ENCODE results near the gene DNMT3A.

DNMT3A gene

DNA sequence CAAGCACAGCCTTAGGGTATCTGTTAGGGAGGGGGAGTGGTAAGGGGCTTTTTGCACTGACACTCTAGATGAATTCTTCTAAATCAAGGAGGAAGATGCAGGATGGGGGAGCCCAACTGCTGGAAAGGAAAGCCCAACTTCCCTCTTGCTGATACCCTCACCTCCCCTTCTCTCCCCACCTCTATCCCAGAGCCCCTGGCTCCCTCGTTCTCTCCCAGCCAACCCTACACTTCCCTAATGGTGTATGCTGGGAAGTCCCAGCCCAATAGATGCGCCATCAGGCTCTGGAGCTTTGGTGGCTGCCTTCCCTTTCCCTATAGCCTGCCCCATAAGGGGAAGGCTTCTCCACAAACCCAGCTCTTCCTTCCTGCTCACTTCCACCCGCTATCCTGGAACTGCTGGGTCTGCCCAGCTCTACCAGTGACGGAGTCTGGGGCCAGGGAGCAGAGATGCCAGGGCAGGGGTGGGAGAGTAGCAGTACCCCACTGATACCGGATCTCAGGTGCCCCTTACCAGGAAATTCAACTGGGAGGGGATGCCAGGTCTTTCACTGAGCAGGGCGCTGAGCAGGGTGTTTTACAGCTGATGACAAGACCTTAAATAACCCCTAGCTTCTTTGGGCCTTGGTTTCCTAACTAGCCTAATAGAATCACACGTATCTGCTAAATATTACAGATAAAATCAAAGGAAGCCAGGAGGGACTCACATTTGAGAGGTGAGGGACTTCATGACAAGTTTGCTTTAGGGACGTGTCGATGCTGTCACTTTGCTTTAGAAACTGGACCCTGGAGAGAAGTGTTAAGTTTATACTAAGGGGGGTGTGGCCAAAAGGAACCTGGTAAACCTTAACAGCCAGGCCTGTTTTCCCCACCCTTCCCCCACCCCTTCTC, 82.6 kb downstream of the DNMT3A start:
- DNase-seq (ENCODE audit: low read depth in 2 of 2), result no peak

DNA sequence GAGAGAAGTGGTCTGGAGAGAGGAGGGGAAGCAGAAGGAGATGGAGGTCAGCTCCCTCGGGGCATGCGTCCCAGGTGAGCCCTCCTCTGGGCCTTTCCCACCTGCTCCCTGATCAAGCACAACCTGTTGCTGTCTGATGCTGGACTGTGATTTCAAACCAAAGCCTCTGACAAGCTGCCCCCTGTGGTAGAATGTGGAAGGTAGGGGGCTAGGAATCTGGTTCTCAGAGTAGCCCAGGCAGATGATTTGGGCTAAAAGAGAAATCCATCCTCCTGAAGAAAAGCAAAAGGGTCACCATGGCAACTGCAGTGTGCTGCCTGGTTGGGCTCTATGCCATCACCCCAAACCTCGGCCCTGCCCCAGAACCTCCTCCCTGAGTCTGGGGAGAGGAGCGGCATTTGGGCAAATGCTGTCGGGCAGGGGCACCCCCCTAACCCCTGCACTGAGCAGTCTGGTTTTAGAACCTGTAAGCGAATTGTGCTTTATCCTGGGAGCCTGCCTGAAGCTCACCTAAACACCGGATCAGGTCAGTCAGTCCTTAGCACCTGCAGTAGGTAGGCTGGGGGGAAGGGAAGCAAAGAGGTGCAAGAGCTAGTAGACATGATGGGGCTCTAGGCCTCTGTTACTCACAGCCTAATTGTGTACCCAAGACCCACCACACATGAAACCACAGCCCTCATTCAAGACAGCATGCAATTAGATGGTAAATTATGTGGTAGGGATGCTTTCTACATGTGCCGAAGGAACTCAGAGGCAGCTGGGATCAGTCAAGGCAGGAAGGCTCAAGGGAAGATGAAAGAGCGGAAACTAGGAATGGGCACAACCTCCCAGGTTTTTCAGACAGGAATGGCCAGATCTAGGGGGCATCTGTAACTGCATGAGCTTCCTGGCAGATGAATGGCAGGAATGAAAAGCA, 83.5 kb downstream of the DNMT3A start:
- DNase-seq (ENCODE audit: low read depth in 2 of 2), result no peak

DNA sequence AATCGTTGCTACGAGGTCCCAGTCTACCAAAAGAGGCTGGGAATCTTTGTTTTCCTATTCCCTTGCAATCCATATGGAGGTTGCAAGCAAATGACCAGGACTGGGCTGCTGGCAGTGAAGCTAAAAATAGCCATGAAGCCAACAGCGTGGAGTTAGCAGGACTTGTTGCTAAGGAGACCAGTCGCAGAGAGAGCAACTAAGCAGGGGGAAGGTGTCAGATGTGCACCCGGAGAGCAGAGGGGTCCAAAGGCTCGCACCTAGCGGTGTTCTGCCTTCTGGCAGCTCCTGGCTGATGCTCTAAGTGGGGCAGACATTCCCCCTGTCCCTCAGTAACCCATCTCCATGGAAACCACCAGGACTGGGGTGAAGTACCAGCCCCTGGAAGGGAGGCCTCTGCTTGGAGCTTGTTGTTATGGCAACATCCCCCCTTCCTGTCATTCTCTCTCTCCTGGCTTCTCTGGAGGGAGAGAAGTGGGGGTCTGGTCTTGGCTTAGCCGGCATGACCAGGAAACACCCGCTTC, 84.6 kb downstream of the DNMT3A start:
- DNase-seq (ENCODE audit: low read depth in 2 of 2), result no peak

DNA sequence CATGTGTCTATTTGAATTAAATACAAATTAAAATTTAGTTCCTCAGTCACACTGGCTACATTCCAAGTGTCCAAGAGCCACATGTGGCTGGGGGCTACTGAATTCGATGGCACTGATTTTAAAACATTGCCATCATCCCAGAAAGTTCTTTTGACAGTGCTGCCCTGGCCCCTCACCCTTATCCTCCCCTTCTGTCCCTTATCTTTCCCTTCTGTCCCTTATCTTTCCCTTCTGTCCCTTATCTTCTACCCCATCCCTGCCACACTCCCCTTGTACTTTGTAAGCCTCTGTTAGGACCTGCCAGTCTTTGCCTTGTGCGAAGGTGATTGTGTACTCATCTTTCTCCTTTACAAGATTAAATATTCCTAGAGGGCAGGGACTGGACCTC, 85.2 kb downstream of the DNMT3A start:
- no peak for DNase-seq (ENCODE audit: low read depth in 2 of 2)

DNA sequence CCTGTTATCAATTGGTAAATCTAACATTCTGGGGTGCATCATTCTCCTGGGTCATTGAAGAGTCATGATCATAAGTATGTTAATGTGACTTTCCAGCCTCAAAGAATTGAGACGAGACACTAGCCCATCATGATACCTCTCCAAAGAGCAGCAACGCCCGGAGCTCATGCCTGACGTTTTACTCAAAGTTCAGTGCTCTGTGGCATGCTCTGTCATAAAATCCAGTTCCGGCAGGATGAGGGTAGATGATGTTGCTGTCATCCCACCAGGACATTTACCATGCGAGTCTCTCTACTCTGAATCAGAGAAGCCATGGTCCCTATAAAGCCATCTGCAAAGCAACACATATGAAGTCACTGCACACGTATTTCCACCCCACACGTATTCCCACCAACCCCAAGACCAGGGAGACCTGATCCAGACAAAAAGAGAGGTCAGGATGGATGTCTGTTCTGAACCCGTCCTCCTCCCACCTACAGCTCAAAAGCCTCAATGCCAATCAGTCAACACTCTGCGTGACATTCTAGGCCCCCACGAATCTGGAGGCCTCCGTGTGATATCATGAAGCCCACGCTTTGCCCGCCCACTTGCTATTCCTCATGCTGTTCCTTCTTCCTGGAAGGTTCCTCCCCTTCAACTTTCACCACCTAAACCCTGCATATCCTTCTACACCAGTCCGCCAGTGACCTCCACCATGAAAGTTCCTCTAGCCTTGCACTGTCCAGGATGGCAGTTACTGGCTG, 85.8 kb downstream of the DNMT3A start:
- DNase-seq (ENCODE audit: low read depth in 2 of 2), result no peak

DNA sequence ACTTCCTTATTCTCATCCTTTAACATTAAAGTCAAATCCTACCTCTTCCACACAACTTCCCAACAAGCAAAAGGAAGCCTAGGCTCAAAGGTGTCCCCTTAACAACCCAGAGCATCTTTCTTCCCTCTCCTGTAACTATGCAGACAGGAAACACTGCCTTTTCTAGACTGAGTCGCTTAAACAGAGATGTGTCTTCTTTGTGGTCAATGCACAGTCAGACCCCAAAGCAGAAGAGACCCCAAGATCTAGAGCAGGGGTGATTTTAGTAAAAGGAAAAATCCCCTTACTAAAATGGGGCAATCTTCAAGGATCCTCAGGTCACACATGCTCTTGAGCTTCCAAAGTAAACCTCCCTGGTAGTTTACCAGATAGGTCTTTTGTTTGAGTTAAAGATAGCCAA, 86.8 kb downstream of the DNMT3A start:
- DNase-seq (ENCODE audit: low read depth in 2 of 2), result no peak

DNA sequence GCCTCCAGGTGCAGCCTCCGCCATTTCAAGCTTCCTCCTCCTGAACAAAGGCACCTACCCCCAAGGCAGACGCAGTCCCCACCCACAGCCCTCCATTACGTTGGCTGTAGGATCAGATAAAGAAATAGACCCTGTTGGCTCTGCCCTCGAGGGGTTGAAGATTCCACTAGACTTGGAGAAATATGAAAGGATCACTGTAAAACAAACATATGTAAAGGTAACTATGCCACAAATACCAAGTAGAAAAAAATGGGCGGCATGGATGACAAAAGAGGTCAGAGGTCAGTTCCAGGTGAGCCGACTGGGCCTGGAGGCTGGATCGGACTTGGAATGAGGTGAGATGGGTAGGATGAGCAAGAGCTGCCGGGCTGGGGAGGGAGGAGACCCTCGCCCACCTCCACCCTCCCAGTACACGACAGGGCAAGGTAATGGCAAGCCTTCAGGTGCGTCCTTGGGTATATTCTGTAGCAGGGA, 88.5 kb downstream of the DNMT3A start:
- no peak for DNase-seq (ENCODE audit: low read depth in 2 of 2)

DNA sequence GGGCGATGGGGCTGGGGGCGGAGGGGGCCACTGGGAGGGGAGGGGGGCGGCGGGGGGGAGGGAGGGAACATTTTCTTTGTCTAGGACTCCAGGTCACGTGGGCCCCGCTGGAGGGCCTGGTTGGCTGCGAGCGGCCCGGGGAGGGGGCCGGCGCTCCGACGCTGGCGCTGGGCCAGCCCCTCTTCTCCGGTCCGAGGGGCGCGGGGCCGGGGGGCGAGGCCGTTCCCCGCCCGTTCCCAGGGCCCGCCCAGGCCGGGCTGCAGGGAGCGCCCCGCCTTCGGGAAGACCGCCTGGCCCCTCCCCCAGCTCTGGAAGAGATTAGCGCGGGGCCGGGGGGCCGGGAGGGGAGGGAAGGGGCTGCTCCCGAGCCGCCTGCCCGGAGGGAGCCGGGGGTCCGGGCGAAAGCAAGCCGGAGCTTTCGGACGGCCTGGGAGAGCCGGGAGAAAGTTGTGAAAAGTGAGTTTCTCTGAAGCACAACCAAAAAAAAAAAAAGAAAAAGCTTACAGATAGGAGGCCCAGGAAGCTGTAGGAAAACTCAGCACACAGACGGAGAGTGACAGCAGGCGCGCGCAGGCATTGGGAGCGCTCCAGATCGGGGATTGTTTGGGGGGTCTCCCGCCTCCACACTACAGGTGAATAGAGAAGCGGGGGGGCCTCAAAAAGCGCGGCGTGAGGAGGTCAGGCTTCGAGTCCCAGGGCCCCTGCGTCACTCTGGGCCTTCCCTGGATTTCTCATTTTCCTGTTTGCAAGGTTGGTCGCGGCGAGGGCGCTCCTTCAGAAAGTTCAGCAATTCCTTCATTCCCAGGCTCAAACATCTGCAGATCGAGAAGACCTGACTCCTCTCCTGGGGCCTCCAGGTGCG, 89.2 kb downstream of the DNMT3A start:
- DNase-seq (ENCODE audit: low read depth in 2 of 2), result peak in 1 of 2 donors; percentile 38

DNA sequence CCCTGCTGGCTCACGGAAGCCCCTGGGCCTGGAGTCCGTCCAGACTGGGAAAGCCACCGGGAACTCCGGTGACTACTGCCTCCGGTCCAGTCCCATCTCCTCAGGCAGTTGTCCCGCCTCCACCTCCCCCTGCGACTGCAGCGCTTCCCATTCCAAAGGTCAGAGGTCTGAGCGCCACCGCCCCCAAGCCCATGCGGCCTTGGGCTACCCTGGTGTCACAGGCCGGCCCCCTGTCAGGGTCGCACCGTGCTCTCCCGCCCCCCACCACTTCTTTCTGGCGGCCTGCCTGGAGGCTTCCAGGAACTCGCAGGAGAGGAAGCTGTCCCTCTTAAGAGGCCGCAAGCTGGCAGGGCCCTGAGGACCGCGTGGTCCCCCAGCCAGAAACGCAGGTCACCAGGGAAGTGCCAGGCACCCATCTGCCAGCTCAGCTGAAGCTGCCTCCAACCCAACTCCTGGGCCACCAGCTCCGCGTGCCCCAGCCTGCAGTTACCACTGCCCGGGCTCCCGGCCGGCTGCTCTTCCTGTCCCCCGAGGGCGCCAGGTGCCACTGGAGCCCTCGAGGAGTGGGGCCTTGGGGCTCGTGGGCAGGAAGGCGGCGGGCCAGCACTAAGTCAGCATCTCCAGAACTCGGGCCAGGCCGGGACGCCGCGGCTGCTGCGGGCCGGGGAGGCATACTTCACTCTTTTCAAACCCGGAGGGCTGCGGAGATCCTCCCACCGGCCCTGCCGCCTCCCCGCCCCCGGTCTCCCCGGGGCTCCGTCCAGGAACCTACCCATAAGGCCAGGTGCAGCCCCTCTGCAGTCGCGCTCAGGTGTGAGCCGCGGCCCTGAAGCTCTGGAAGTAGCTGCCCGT, 90.1 kb downstream of the DNMT3A start:
- peak in 1 of 2 donors; percentile 16 for DNase-seq (ENCODE audit: low read depth in 2 of 2)

DNA sequence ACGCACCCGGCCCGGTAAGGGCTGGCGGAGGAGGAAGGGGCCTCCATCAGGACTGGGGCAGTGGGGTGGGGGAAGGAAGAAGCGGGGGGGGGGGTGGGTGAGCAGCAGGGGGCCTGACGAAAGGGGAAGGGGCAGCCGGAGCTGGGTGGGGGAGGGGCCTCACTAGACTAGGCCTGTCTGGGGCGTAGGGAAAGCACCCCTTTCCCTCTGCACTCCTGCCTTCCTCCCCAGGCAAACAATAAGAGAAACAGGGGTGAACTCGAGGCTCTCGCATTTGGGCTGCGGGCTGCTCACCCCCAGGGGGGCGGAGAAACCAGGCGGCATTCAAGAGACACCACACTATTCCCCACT, 90.7 kb downstream of the DNMT3A start:
- DNase-seq (ENCODE audit: low read depth in 2 of 2), result no peak

DNA sequence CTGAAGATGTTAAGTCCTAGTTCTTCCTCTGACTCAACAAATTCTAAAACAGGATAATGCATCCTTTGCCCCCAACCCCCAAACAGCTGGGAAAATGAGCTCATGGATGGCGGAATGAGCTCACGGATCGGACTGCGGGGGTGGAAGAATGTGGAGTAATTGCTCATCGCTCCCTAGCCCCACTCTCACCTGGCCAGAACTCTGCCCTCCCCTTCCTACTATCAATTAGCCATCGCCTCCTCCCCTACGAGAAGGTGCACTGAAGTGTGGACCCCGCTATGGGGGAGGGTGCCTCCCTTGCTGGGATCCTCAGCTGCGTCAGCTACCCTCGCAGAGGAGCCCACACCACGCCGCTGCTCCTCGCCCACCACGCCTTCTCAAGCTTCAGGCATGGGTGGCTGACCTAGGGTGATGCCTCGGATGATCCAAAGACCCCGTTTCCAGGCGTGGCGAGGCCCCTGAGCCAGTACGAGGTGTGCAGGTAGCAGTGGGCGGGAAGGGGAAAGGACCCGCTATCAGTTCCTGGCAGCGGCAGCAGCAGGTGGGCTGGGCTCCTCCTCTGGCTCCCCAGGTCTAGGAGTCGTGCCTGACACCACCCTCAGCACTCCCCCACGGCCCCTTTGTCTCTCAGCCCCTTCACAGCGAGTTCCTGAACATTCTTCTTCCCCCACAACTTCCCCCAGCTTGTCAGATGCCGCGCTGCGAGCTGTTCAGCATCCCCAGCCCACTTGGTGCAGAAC, 91.2 kb downstream of the DNMT3A start:
- peak in 1 of 2 donors; percentile 15 for DNase-seq (ENCODE audit: low read depth in 2 of 2)

DNA sequence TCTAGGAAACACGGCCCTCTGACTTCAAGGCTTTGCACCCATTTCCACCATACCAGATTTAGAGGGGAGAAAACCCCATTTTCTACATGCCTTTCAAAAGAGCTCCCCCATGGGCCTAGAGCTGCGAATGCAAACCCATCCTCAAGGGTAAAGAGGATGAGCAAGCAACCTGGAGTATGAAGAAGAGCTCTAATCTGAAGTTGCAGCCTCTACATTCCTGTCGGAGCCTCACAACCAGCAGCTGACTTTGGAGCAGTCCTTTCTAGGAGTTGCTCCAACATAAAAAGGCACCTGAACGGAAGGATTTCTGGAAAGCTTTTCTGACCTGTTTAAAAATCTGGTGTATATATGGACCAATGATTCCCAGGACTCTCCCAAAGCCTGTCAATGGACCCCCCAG, 91.9 kb downstream of the DNMT3A start:
- no peak for DNase-seq (ENCODE audit: low read depth in 2 of 2)

DNA sequence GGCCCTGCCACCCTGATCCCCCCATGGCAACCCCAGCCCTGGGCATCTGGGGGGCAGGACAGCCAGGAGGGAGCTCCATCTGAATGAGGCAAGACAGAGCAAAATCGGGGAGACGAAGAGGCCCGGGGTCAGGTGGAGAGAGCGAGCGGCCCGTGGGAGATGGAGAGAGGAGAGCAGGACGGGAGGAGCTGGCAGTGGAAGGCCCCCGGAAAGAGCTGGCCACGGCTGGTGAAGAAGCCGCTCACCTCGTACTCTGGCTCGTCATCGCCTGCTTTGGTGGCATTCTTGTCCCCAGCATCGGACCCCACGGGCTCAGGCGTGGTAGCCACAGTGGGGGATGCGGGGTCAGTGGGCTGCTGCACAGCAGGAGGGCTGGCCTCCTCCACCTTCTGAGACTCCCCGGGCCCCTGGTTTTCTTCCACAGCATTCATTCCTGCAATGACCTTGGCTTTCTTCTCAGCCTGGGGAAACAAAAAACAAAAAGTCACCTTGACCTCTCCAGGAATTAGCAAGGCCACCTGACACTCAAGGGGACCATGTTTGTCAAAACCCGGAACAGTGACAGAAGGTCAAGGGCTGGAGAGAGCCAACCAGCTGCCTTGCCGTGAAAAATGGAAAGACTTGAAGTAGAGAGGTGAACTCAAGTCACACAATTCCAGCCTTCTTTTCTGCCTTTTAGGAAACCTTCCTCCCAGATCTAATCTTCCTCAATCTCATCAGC, 93.8 kb downstream of the DNMT3A start:
- no peak for DNase-seq (ENCODE audit: low read depth in 2 of 2)

DNA sequence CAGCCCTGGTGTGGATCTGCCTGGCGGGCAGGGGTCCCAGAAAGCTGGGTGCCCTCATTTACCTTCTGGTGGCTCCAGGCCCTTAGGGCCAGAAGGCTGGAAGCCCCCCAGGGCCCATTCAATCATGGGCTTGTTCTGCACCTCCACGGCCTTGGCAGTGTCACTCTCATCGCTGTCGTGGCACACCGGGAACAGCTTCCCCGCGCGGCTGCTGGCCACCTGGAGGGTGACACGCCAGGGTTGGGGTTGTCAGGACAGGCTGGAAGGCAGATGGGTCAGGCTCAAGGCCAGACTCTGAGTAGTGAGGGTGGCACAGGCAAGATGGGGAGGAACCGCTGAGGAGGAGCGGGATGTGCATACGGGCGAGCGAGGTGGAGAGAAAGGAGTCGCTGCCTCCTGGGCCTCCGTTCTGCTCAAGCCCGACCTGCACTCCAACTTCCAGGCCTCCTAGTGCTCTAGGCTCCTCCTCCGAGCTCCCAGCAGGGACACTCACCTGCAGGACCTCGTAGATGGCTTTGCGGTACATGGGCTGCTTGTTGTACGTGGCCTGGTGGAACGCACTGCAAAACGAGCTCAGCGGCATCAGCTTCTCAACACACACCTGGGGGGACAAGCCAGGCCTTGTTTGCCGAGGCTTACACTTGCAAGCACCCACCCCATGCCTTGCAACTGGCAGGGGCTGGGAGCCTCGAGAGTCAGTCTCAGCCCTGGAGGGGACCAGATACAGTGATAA, 95.0 kb downstream of the DNMT3A start:
- DNase-seq (ENCODE audit: low read depth in 2 of 2), result no peak

DNA sequence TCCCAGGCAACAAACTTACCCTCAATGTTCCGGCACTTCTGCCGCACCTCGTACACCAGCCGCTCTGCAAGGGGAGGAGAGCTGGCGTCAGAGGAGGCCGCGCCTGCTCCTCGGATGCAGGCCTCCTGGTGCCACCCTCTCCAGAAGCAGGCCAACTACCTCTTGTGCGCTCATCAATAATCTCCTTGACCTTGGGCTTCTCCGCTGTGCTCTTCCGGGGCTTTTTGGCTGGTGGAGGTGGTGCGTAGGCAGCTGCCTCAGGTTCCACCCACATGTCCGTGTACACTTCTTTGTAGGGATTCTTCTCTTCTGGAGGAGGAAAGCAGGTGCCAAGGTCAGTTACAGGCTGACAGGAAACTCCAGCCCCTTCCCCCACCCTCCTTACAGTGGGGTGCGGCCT, 95.7 kb downstream of the DNMT3A start:
- DNase-seq (ENCODE audit: low read depth in 2 of 2), result no peak

DNA sequence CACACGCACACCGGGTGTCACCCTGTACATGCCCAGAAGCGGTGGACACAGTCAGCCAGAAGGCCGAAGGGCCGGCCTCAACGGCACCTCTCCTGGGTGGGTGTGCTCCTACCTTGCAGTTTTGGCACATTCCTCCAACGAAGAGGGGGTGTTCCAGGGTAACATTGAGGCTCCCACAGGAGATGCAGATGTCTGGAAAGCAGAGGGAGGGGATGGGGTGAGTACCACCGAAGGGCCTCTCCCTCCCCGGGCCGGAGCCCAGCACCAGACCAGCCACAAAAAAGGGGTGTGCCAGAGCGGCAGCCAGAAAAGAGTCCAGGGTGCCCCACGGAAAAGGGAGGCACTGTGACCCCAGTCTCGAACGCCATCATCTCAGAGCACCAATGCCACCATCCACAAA, 96.6 kb downstream of the DNMT3A start:
- DNase-seq (ENCODE audit: low read depth in 2 of 2), result no peak

DNA sequence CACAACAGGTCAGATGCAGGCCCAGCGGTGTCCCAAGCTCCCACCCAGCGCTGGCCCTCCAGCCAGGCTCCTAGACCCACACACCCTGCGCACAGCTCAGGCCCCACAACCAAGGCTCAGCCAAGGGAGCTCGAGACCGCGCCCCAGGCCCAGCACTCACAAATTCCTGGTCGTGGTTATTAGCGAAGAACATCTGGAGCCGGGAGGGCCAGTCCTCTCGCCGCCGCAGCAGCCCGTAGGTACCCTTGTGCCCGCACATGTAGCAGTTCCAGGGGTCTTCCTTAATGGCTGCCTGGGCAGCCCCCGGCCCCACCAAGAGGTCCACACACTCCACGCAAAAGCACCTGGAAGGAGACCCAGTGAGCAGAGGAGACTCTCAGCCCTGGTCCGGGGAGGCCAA, 97.7 kb downstream of the DNMT3A start:
- no peak for DNase-seq (ENCODE audit: low read depth in 2 of 2)

DNA sequence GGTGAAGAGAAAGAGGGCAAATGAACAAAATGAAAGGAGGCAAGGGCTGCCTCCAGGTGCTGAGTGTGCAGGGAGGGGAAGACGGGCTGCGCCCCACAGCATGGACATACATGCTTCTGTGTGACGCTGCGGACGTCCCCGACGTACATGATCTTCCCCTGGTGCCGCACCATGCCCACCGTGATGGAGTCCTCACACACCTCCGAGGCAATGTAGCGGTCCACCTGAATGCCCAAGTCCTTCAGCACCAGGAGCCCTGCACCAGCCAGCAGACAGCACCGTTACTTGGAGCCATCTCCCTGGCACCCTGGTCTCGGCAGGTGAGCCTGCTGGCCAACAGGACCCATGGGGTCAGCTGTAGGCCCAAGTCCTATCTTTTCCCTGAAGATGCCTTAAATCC, 100.3 kb downstream of the DNMT3A start:
- no peak for DNase-seq (ENCODE audit: low read depth in 2 of 2)
